ENCODE data around the gene C1orf94. TPM values are rescaled to one million over a fixed set of nuclear protein-coding genes. Genes with fewer than 3 reads are reported as not detected.

The C1orf94 gene
- polyA plus RNA-seq, 4 donors, result not detected

- no peak for DNase-seq (ENCODE audit: low read depth in 4 of 4, low spot score in 3 of 4)
Measured at GRCh38 chr1:34250342-34250741, 73.6 kb downstream of the C1orf94 start.

DNA sequence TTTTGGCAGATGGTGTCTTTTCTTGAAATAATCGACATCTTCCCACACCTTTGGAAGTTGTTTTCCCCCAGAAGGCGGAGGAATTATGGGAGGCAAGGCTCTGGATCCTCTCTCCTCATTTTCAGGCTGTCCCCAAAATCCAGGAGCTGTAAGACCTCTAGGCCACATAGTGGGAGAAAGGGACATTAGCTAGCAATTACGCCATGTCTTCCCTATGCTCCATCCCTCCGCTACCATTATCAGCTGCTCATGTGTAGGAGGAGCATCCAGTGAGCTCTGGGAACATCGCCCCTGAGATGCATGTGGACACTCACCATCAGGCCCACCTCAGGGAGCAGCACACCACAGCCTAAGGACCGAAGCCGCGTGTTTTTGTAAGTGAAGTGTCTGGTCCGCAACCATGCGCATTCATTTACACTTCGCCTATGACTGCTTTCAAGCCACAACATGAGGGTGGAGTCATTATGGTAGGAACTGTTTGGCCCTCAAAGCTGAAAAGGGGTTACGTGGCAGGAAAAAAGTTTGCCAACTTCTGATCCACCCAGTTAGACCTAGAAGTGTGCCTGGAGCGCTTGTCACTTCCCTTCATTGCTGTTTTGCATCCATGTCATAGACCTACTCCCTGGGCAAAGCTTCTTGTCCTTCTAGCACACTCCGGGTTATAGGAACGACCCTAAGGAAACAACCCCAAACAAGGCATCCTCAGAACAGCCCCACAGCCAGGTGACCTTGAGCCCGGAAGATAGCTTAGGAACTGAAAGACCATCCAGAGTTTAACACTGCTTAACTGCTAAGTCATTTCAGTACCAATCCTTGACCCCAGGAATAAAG is 85.5 kb downstream of the C1orf94 start:
- DNase-seq (ENCODE audit: low read depth in 4 of 4, low spot score in 3 of 4), result no peak

DNA sequence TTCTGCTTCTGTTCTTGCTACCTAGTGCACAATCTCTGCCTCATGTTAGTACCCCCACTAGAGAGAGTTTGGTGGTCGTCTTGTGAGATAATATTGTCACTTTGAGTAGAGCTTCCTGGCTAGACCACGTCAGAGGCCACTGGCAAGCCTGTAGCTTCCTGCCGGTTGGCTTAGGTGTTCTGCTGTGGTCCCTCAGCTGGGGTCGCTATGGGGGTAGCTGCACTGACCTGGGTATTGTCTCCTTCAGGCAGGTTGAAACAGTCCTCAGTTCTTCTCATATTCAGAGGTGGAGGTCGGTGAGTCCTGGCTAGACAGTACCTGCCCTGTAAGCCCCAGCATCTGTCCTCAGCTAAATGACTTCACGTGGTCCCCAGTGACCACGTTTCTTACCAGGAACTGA is 86.2 kb downstream of the C1orf94 start:
- DNase-seq (ENCODE audit: low read depth in 4 of 4, low spot score in 3 of 4), result no peak

GRCh38 chr1:34263406-34263805 is 86.7 kb downstream of the C1orf94 start:
- DNase-seq (ENCODE audit: low read depth in 4 of 4, low spot score in 3 of 4), result no peak

GRCh38 chr1:34265396-34265795 is 88.7 kb downstream of the C1orf94 start:
- DNase-seq (ENCODE audit: low read depth in 4 of 4, low spot score in 3 of 4), result no peak

GRCh38 chr1:34266127-34266951 is 89.6 kb downstream of the C1orf94 start:
- no peak for DNase-seq (ENCODE audit: low read depth in 4 of 4, low spot score in 3 of 4)

GRCh38 chr1:34267326-34267725 is 90.6 kb downstream of the C1orf94 start:
- no peak for DNase-seq (ENCODE audit: low read depth in 4 of 4, low spot score in 3 of 4)

- no peak for DNase-seq (ENCODE audit: low read depth in 4 of 4, low spot score in 3 of 4)
Measured at GRCh38 chr1:34268311-34268954, 91.7 kb downstream of the C1orf94 start.

Other genes starting within 250 kb of the C1orf94 start
- gene CSMD2, start 11.7 kb upstream of the C1orf94 start, polyA plus RNA-seq (ENCODE audit: insufficient read length in 4 of 4), result 1 to 10 TPM in 1 of 4 donors, under 1 TPM in 3; 0.29 to 1.3 (median 0.72) TPM